Ishikawa (cell line): ENCODE measurements around the gene NEUROG1.

Experiments
- FOXM1 ChIP-seq: IDR thresholded peaks from 2 replicates; pipeline ENCODE4 v1.6.1; 2012; ENCODE audit warnings: low read depth, borderline replicate concordance
- NFIC ChIP-seq: IDR thresholded peaks from 2 replicates; pipeline ENCODE4 v1.6.1; 2012
- TAF1 ChIP-seq: IDR thresholded peaks from 2 replicates; pipeline ENCODE4 v1.6.1; 2012; ENCODE audit warnings: low read depth, mild to moderate bottlenecking
- YY1 ChIP-seq: IDR thresholded peaks from 2 replicates; pipeline ENCODE4 v1.6.1; 2012; ENCODE audit warnings: low read depth
- TF ChIP-seq, protein P1 (sequence below): IDR thresholded peaks from 2 replicates; pipeline ENCODE4 v1.6.1; 2012

DNA sequence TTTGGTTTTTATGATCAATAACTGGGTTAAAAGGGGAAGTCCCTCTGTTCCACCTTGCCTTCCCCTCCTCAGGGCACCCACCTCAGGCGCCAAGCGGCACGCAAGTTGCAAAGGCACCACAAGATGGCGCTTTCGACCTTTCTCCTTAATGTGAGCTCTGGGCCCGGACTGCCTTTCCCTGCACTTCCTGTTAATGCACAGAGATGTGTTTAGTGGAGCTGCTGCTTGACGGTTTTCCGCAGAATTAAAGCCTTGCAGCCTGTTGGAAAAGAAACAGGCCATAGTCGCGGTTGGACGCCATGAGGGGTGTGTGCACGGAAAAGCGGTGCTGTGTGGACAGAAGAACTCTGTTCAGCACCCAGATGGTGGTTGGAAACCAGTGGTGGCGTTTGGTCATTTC, 25.1 kb upstream of the NEUROG1 start:
- TF ChIP-seq, protein P1, sequence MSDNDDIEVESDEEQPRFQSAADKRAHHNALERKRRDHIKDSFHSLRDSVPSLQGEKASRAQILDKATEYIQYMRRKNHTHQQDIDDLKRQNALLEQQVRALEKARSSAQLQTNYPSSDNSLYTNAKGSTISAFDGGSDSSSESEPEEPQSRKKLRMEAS, result no peak
- TF ChIP-seq NFIC (no peak), YY1 (no peak), TAF1 (no peak), FOXM1 (no peak)
